HepG2 (cell line): ENCODE data around the gene STK17A. TPM values are rescaled to one million over a fixed set of nuclear protein-coding genes. Genes with fewer than 3 reads are reported as not detected.
A peak's percentile ranks its signal among the peaks of the same experiment; 100 is the strongest.

ENCODE experiments used
- ATAC-seq: fragments of 200-7000 bp; cut with Tn5 transposase; 3 replicates; pipeline ENCODE4 v1.9.1; 2020; ENCODE audit warnings: mild to moderate bottlenecking, moderate library complexity
- BruUV-seq: library from RNA; stranded (reverse); fragments of 400-500 nt; replicated peaks from 2 replicates; lab custom pipeline; 2021; lab: Mats Ljungman, UMichigan
- CTCF ChIA-PET: fragments of 300-600 bp; formaldehyde crosslinking; extraction: SDS; loops from one replicate; lab custom pipeline; 2021; ENCODE audit warnings: low total read pairs, inconsistent platforms, low intra/inter-chr PET ratio; lab: Yijun Ruan, JAX
- POLR2A ChIA-PET: fragments of 350-600 bp; sonication (Branson Sonifier 250); formaldehyde crosslinking; loops from one replicate; lab custom pipeline; 2020; ENCODE audit warnings: antibody characterized with exemption, inconsistent platforms; lab: Yijun Ruan, JAX
- DNase-seq: peaks from one replicate; pipeline ENCODE4 v3.0.0-alpha.2; 2015; ENCODE audit warnings: low spot score
- FAIRE-seq: peaks from 3 replicates; lab custom pipeline; 2011; peaks lifted over from hg19 to GRCh38; lab: Jason Lieb, UNC
- H2AFZ ChIP-seq: one replicate; pipeline ENCODE4 v1.6.1; 2011; ENCODE audit warnings: low read length, inconsistent platforms
- H3K27ac ChIP-seq: fragments of 300-600 bp; 3 replicates; pipeline ENCODE4 v1.8.0; 2011; ENCODE audit warnings: mixed run types, mild to moderate bottlenecking, mixed read lengths, low read length, inconsistent platforms; ENCODE audit not compliant: insufficient read depth; ENCODE audit errors: extremely low read length
- H3K27me3 ChIP-seq, 2 experiments: fragments of 200-600 bp in 1 of 2; 2 replicates in 1 of 2; 3 replicates in 1 of 2; pipeline versions ENCODE4 v1.6.0 to v1.8.0; 2011; ENCODE audit warnings: low read length in 2 of 2, mild to moderate bottlenecking in 2 of 2, moderate library complexity in 2 of 2, inconsistent platforms in 1 of 2; ENCODE audit not compliant: insufficient read depth in 2 of 2, control insufficient read depth in 1 of 2
- H3K36me3 ChIP-seq, 2 experiments: fragments of 200-600 bp in 1 of 2; replicated peaks in 1 of 2; 2 replicates in 1 of 2; 3 replicates in 1 of 2; pipeline versions ENCODE4 v1.5.1 to v1.8.0; 2011; ENCODE audit warnings: low read length in 2 of 2, inconsistent platforms in 1 of 2; ENCODE audit not compliant: insufficient read depth in 2 of 2, control insufficient read depth in 1 of 2
- H3K4me1 ChIP-seq: 2 replicates; pipeline ENCODE4 v1.5.1; 2012; ENCODE audit warnings: low read length, inconsistent platforms; ENCODE audit not compliant: insufficient read depth
- H3K4me2 ChIP-seq: 2 replicates; pipeline ENCODE4 v1.6.0; 2011; ENCODE audit warnings: low read depth, low read length, inconsistent platforms
- H3K4me3 ChIP-seq, 3 experiments: fragments of 200-600 bp in 1 of 3; sonication (generic), shearing (Covaris generic) in 1 of 3; replicated peaks in 1 of 3; 2 replicates each; pipeline ENCODE4 v1.5.1; 2011 to 2016; ENCODE audit warnings: low read length in 3 of 3, inconsistent platforms in 2 of 3, low read depth in 2 of 3, mild to moderate bottlenecking in 2 of 3, control low read depth in 1 of 3, mixed read lengths in 1 of 3; ENCODE audit not compliant: insufficient read depth in 1 of 3
- H3K79me2 ChIP-seq: one replicate; pipeline ENCODE4 v1.6.1; 2011; ENCODE audit warnings: low read length, inconsistent platforms; ENCODE audit not compliant: insufficient read depth
- H3K9ac ChIP-seq: 2 replicates; pipeline ENCODE4 v1.6.0; 2011; ENCODE audit warnings: mild to moderate bottlenecking, low read depth, low read length, inconsistent platforms; ENCODE audit not compliant: insufficient read depth
- H3K9me3 ChIP-seq: 2 replicates; pipeline ENCODE4 v1.5.1; 2012; ENCODE audit warnings: mild to moderate bottlenecking, low read length
- H4K20me1 ChIP-seq: 2 replicates; pipeline ENCODE4 v1.6.0; 2011; ENCODE audit warnings: inconsistent platforms, mild to moderate bottlenecking, low read length, moderate library complexity; ENCODE audit not compliant: insufficient read depth
- AKNA ChIP-seq: sonication (generic); formaldehyde crosslinking; IDR thresholded peaks from 2 replicates; pipeline ENCODE4 v1.4.0; 2020; ENCODE audit warnings: missing genetic modification reagents, borderline replicate concordance
- ATF1 ChIP-seq: IDR thresholded peaks from 2 replicates; pipeline ENCODE4 v1.6.1; 2016; ENCODE audit warnings: mild to moderate bottlenecking, control low read depth
- CREM ChIP-seq, 2 experiments: sonication (generic) in 1 of 2; formaldehyde crosslinking in 1 of 2; IDR thresholded peaks; 2 replicates each; pipeline versions ENCODE4 v1.4.0 to v1.6.1; 2016 to 2020; ENCODE audit warnings: antibody characterized with exemption in 1 of 2, mild to moderate bottlenecking in 1 of 2, missing genetic modification reagents in 1 of 2
- DDIT3 ChIP-seq: sonication (generic); formaldehyde crosslinking; IDR thresholded peaks from 2 replicates; pipeline ENCODE4 v1.4.0; 2020; ENCODE audit warnings: mild to moderate bottlenecking, missing genetic modification reagents
- ISL2 ChIP-seq: sonication (generic); formaldehyde crosslinking; IDR thresholded peaks from 2 replicates; pipeline ENCODE4 v1.5.0; 2020; ENCODE audit warnings: missing genetic modification reagents
- SRSF4 ChIP-seq: fragments of 200-400 bp; formaldehyde crosslinking; IDR thresholded peaks from one replicate; pipeline ENCODE4 v1.6.1; 2018; ENCODE audit warnings: mild to moderate bottlenecking, low read depth, low read length, moderate library complexity; ENCODE audit not compliant: poor library complexity, severe bottlenecking
- TCF7 ChIP-seq: sonication (generic); IDR thresholded peaks from 2 replicates; pipeline ENCODE4 v1.6.1; 2016; ENCODE audit warnings: antibody characterized with exemption, low read depth
- ZFP36 ChIP-seq: fragments of 150-350 bp; IDR thresholded peaks from 2 replicates; pipeline ENCODE4 v1.6.1; 2018; ENCODE audit warnings: borderline replicate concordance, low read length, low read depth; ENCODE audit not compliant: partially characterized antibody
- ZNF143 ChIP-seq: sonication (generic); formaldehyde crosslinking; IDR thresholded peaks from 2 replicates; pipeline ENCODE4 v1.4.0; 2020; ENCODE audit warnings: missing genetic modification reagents
- ZNF292 ChIP-seq: sonication (generic); formaldehyde crosslinking; IDR thresholded peaks from 2 replicates; pipeline ENCODE4 v1.8.1; 2022; ENCODE audit warnings: mild to moderate bottlenecking, low read depth, missing genetic modification reagents, borderline replicate concordance
- ZNF317 ChIP-seq: sonication (generic); formaldehyde crosslinking; IDR thresholded peaks from 2 replicates; pipeline ENCODE4 v1.5.0; 2020; ENCODE audit warnings: mild to moderate bottlenecking, missing genetic modification reagents
- ZNF33A ChIP-seq: sonication (generic); formaldehyde crosslinking; IDR thresholded peaks from 2 replicates; pipeline ENCODE4 v1.5.1; 2020; ENCODE audit warnings: missing genetic modification reagents, mild to moderate bottlenecking, moderate library complexity, borderline replicate concordance
- ZNF597 ChIP-seq: sonication (generic); formaldehyde crosslinking; IDR thresholded peaks from 2 replicates; pipeline ENCODE4 v1.5.0; 2020; ENCODE audit warnings: missing genetic modification reagents
- WGBS: methylation state at CpG from one replicate; pipeline ENCODE4 v1.1.6; 2017; ENCODE audit warnings: low lambda C conversion rate; 5-methylcytosine and 5-hydroxymethylcytosine counted together
- in situ Hi-C: cut with HindIII; loops from 2 replicates; pipeline ENCODE4 v1.10.0; 2017; ENCODE audit warnings: low pct_unique_long_range_greater_than_20kb; ENCODE audit not compliant: extremely low pct_ligation_motif_present
- intact Hi-C: fragments of 100-400 bp; cut with micrococcal nuclease; formaldehyde crosslinking; loops from one replicate; pipeline ENCODE4 v1.10.0; 2022; ENCODE audit not compliant: unreplicated experiment
- polyA plus RNA-seq, 8 experiments: library from polyadenylated mRNA; depleted of rRNA in 3 of 8; stranded (reverse) in 7 of 8; unstranded in 1 of 8; fragments of >200 nt; fragmentation: Illumina TruSeq in 4 of 8; extraction: Trizol in 4 of 8; gene quantifications; 2 replicates each; pipeline versions ENCODE4 v1.2.1 to v1.2.3, GENCODE V29; 2011 to 2016; ENCODE audit warnings: low read depth in 4 of 8, missing spikeins in 1 of 8, mixed read lengths in 1 of 8; ENCODE audit not compliant: insufficient read depth in 1 of 8
- total RNA-seq, 5 experiments: library from RNA; depleted of rRNA; stranded (reverse); fragments of >200 nt; fragmentation: Illumina TruSeq; extraction: Trizol; gene quantifications; 2 replicates each; pipeline ENCODE4 v1.2.3, GENCODE V29; 2016; ENCODE audit warnings: low read depth in 1 of 5

Gene STK17A
- total and polyA plus RNA-seq, 2 of the 13 experiments (the other 11 are each of a cell fraction or from before 2014, with no cell fraction given), result 18.6 to 24.3 TPM

- TF ChIP-seq AKNA (no peak), ZNF317 (peak; percentile 98), ZNF33A (CRISPR knock-in tag) (no peak), DDIT3 (CRISPR knock-in tag) (no peak), ATF1 (CRISPR knock-in tag) (no peak), CREM (IDR thresholded peaks at IDR 0.05) (no peak), CREM (CRISPR knock-in tag; IDR thresholded peaks at IDR 0.05) (no peak), ZNF292 (no peak), ISL2 (CRISPR knock-in tag) (no peak), ZNF143 (CRISPR knock-in tag) (no peak), TCF7 (no peak), ZFP36 (peak; percentile 23), SRSF4 (no peak), ZNF597 (CRISPR knock-in tag) (no peak)
- TF ChIP-seq, all 625 proteins: peak for 2
- in situ Hi-C loops, result no loop called here
- Histone ChIP-seq H3K4me2 (no peak overlapping the region), H3K79me2 (peaks cover 16% of the 10 kb centered on the region), H3K9ac (no peak overlapping the region), H3K36me3 (peaks cover 7 to 60% of the 10 kb centered on the region in 2 experiments), H3K27ac (no peak overlapping the region), H3K4me3 (no peak overlapping the region), H3K4me1 (no peaks in the 10 kb centered on the region), H3K9me3 (no peaks in the 10 kb centered on the region), H4K20me1 (0 out of 2 replicates have a peak, but pooled peaks cover 8% of the 10 kb centered on the region), H2AFZ (no peak overlapping the region), H3K27me3 (no peaks in the 10 kb centered on the region)
- FAIRE-seq (no peak), ATAC-seq (no peak), DNase-seq (no peak)
- WGBS, result 96% methylated on average over 1 of the region's 1 CpG
- POLR2A ChIA-PET, result interaction anchor here (1.6 kb wide), 1 partner anchor 22 kb away, joined by 4 read pairs; the partner anchor contains the start of gene STK17A
- intact Hi-C loops, result no loop called here
- CTCF ChIA-PET, result no interaction called here
- no TSS peak for BruUV-seq
Observed at GRCh38 chr7:43604251-43604650, 21.3 kb downstream of the STK17A start.
